AG04450 (cell line): ENCODE data around the gene COL5A1. TPM values are rescaled to one million over a fixed set of nuclear protein-coding genes. Genes with fewer than 3 reads are reported as not detected.

ENCODE experiments used
- CTCF ChIA-PET: fragments of 300-600, 350-600 bp; formaldehyde crosslinking; extraction: SDS; loops from one replicate; lab custom pipeline; 2022; ENCODE audit warnings: antibody characterized with exemption, inconsistent platforms; lab: Charles Lee
- POLR2A ChIA-PET: fragments of 350-600 bp; formaldehyde crosslinking; extraction: SDS; loops from one replicate; lab custom pipeline; 2021; ENCODE audit warnings: antibody characterized with exemption, inconsistent platforms; lab: Yijun Ruan, JAX
- DNase-seq: peaks from one replicate; pipeline ENCODE4 v3.0.0-alpha.2; 2011; ENCODE audit warnings: low read depth, low spot score
- H3K27ac ChIP-seq: one replicate; pipeline ENCODE4 v1.5.1; 2012; ENCODE audit warnings: low read depth, low read length, control low read depth
- H3K27me3 ChIP-seq: one replicate; pipeline ENCODE4 v1.6.0; 2012; ENCODE audit warnings: low read length; ENCODE audit not compliant: control insufficient read depth, insufficient read depth
- H3K4me3 ChIP-seq: 2 replicates; pipeline ENCODE4 v1.5.1; 2011; ENCODE audit warnings: mild to moderate bottlenecking, low read depth, low read length, control low read depth
- H3K9me3 ChIP-seq: 2 replicates; pipeline ENCODE4 v1.5.1; 2012; ENCODE audit warnings: low read length; ENCODE audit not compliant: control insufficient read depth, insufficient read depth
- CTCF ChIP-seq: IDR thresholded peaks from 2 replicates; pipeline ENCODE4 v1.5.1; 2011; ENCODE audit warnings: low read depth, low read length, control low read depth, inconsistent platforms
- polyA plus RNA-seq: library from polyadenylated mRNA; depleted of rRNA; stranded (reverse); fragments of >200 nt; gene quantifications from 2 replicates; pipeline ENCODE4 v1.2.3, GENCODE V29; 2011

The COL5A1 gene
- polyA plus RNA-seq, 1 experiment, result 73.3 TPM

GRCh38 chr9:134834217-134834956 lies 192.8 kb downstream of the COL5A1 start:
- Histone ChIP-seq H3K27ac (no peak overlapping the region), H3K9me3 (no peaks in the 10 kb centered on the region; the same call in 1 of the 2 replicates), H3K27me3 (no peaks in the 10 kb centered on the region), H3K4me3 (no peak overlapping the region)
- ChIA-PET POLR2A (no interaction called here), CTCF (no interaction called here)
- no peak for DNase-seq
- no peak for TF ChIP-seq CTCF

- Histone ChIP-seq H3K9me3 (no peaks in the 10 kb centered on the region; the same call in 1 of the 2 replicates), H3K27me3 (no peaks in the 10 kb centered on the region), H3K4me3 (no peak overlapping the region), H3K27ac (no peak overlapping the region)
- TF ChIP-seq CTCF, result no peak
- ChIA-PET POLR2A (no interaction called here), CTCF (no interaction called here)
- DNase-seq, result no peak
These were observed 193.4 kb downstream of the COL5A1 start for GRCh38 chr9:134834957-134835419.

DNA sequence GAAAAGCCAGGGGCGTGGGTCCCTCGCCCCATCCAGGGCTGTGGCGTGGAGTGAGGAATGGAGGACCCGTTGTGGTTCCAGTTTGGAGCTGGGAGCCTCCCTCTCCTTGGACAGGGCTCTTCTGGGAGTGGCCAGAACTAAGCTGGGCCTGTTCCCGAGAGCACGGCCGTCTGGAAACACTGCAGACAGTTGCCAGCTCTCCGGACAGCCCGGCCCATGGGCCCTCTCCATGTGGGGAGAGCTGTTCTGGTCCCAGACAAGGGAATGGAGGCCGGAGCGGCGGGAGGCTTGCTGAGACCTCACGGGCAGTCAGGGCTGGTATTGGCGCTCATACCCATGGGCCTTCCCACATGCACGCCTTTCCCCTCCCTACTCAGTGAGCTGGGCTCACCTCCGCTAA lies 193.8 kb downstream of the COL5A1 start:
- no peak for TF ChIP-seq CTCF
- no peak for DNase-seq
- H3K9me3 ChIP-seq, result no peaks in the 10 kb centered on the region; the same call in 1 of the 2 replicates
- no peak overlapping the region for H3K4me3 ChIP-seq
- no peak overlapping the region for H3K27ac ChIP-seq
- ChIA-PET POLR2A (no interaction called here), CTCF (interaction anchor here (0.6 kb wide), 1 partner anchor 554 kb away, joined by 5 read pairs; no protein-coding TSS in a partner anchor)
- H3K27me3 ChIP-seq, result no peaks in the 10 kb centered on the region

GRCh38 chr9:134835987-134836386 lies 194.4 kb downstream of the COL5A1 start:
- Histone ChIP-seq H3K9me3 (no peaks in the 10 kb centered on the region; the same call in 1 of the 2 replicates), H3K27me3 (no peaks in the 10 kb centered on the region), H3K4me3 (no peak overlapping the region), H3K27ac (no peak overlapping the region)
- ChIA-PET CTCF (interaction anchor here (0.6 kb wide), 1 partner anchor 554 kb away, joined by 5 read pairs; no protein-coding TSS in a partner anchor), POLR2A (no interaction called here)
- no peak for DNase-seq
- TF ChIP-seq CTCF, result no peak

DNA sequence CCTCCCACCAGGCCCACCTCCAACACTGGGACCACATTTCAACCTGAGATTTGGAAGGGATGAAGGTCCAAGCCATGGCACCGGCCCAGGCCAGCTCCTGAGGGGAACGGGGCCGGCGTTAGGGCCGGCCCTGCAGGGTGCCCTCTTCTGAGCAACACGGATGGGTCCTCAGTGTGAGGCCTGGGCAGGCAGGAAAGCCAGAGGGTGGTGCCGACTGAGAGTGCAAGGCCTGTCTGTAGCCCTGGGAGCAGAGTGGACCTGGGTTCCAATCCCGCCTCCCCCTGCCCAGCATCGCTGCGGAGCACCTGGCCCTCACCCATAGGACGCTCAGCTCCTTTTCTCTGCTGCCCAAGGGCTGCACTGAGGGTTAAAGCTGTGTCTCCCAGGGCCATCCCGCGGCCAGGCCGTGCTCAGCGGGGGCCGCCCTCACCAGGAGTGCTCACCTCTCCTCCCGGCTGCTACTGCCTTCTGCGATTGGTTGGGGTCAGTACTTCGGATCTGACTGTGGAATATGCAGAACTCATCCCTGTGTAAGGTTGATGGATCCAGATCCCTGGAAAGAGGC lies 194.9 kb downstream of the COL5A1 start:
- no peak for TF ChIP-seq CTCF
- Histone ChIP-seq H3K27ac (no peak overlapping the region), H3K4me3 (no peak overlapping the region), H3K27me3 (no peaks in the 10 kb centered on the region), H3K9me3 (no peaks in the 10 kb centered on the region; the same call in 1 of the 2 replicates)
- DNase-seq, result no peak
- ChIA-PET CTCF (no interaction called here), POLR2A (no interaction called here)
